Glutamatergic neuron (in vitro differentiated cells): ENCODE measurements around the gene MYL1. TPM values are rescaled to one million over a fixed set of nuclear protein-coding genes. Genes with fewer than 3 reads are reported as not detected.

ENCODE experiments used
- DNase-seq: peaks from one replicate; pipeline ENCODE4 v3.0.0; 2022
- H3K27ac Mint-ChIP-seq: one replicate; pipeline ENCODE4 v1.8.0; 2020; ENCODE audit warnings: mild to moderate bottlenecking, mixed read lengths, inconsistent platforms; ENCODE audit not compliant: unreplicated experiment
- H3K27me3 Mint-ChIP-seq: one replicate; pipeline ENCODE4 v1.8.0; 2020; ENCODE audit warnings: mild to moderate bottlenecking, moderate library complexity, mixed read lengths, inconsistent platforms; ENCODE audit not compliant: unreplicated experiment
- H3K36me3 Mint-ChIP-seq: one replicate; pipeline ENCODE4 v1.8.0; 2020; ENCODE audit warnings: mild to moderate bottlenecking, mixed read lengths, inconsistent platforms; ENCODE audit not compliant: unreplicated experiment
- H3K4me1 Mint-ChIP-seq: one replicate; pipeline ENCODE4 v1.8.0; 2020; ENCODE audit warnings: mild to moderate bottlenecking, low read depth, mixed read lengths, inconsistent platforms; ENCODE audit not compliant: unreplicated experiment
- H3K4me3 Mint-ChIP-seq: one replicate; pipeline ENCODE4 v1.8.0; 2020; ENCODE audit warnings: mild to moderate bottlenecking, mixed read lengths, inconsistent platforms; ENCODE audit not compliant: unreplicated experiment
- H3K9me3 Mint-ChIP-seq: one replicate; pipeline ENCODE4 v1.8.0; 2020; ENCODE audit warnings: mild to moderate bottlenecking, moderate library complexity, mixed read lengths, inconsistent platforms; ENCODE audit not compliant: unreplicated experiment
- CTCF ChIP-seq: fragments of 200-600 bp; sonication (generic); IDR thresholded peaks from one replicate; pipeline ENCODE4 v1.5.0; 2021; ENCODE audit not compliant: partially characterized antibody, unreplicated experiment
- total RNA-seq: library from RNA; stranded (reverse); fragmentation: NEBNext Ultra II Directional; extraction: Animal tissue kit (Norgen Biotek cat#: 25700); gene quantifications from one replicate; pipeline ENCODE4 v1.2.1, GENCODE V29; 2021; ENCODE audit not compliant: unreplicated experiment

MYL1 gene
- total RNA-seq, 1 donor from 2014 or later, result not detected

- Mint-ChIP-seq H3K4me1 (no peaks in the 10 kb centered on the region), H3K4me3 (no peak overlapping the region), H3K36me3 (no peaks in the 10 kb centered on the region), H3K9me3 (peaks cover 2% of the 10 kb centered on the region), H3K27me3 (no peaks in the 10 kb centered on the region), H3K27ac (no peak overlapping the region)
- DNase-seq, result no peak
- no peak for TF ChIP-seq CTCF
These were observed 3.5 kb upstream of the MYL1 start for GRCh38 chr2:210318486-210318885.

GRCh38 chr2:210310550-210310949 is 4.4 kb downstream of the MYL1 start:
- no peak for DNase-seq
- Mint-ChIP-seq H3K27ac (no peak overlapping the region), H3K4me1 (no peaks in the 10 kb centered on the region), H3K4me3 (no peak overlapping the region), H3K36me3 (no peaks in the 10 kb centered on the region), H3K27me3 (no peaks in the 10 kb centered on the region), H3K9me3 (no peaks in the 10 kb centered on the region)
- TF ChIP-seq CTCF, result no peak

- Mint-ChIP-seq H3K27me3 (no peaks in the 10 kb centered on the region), H3K9me3 (no peaks in the 10 kb centered on the region), H3K36me3 (no peaks in the 10 kb centered on the region), H3K4me1 (no peaks in the 10 kb centered on the region), H3K4me3 (no peak overlapping the region), H3K27ac (no peak overlapping the region)
- no peak for TF ChIP-seq CTCF
- DNase-seq, result no peak
These were observed 5.3 kb downstream of the MYL1 start for GRCh38 chr2:210309548-210310233.

- no peak for DNase-seq
- Mint-ChIP-seq H3K9me3 (no peaks in the 10 kb centered on the region), H3K27me3 (no peaks in the 10 kb centered on the region), H3K4me3 (no peak overlapping the region), H3K27ac (no peak overlapping the region), H3K36me3 (no peaks in the 10 kb centered on the region), H3K4me1 (peaks cover 2% of the 10 kb centered on the region)
- no peak for TF ChIP-seq CTCF
These were observed 11.5 kb downstream of the MYL1 start for GRCh38 chr2:210303498-210303897.

GRCh38 chr2:210302326-210302725 is 12.6 kb downstream of the MYL1 start:
- no peaks in the 10 kb centered on the region for H3K36me3 Mint-ChIP-seq
- no peak overlapping the region for H3K4me3 Mint-ChIP-seq
- H3K27me3 Mint-ChIP-seq, result no peaks in the 10 kb centered on the region
- peaks cover 2% of the 10 kb centered on the region for H3K4me1 Mint-ChIP-seq
- no peak for TF ChIP-seq CTCF
- no peak overlapping the region for H3K27ac Mint-ChIP-seq
- no peaks in the 10 kb centered on the region for H3K9me3 Mint-ChIP-seq
- no peak for DNase-seq
